ENCODE measurements around the gene HHATL.

DNA sequence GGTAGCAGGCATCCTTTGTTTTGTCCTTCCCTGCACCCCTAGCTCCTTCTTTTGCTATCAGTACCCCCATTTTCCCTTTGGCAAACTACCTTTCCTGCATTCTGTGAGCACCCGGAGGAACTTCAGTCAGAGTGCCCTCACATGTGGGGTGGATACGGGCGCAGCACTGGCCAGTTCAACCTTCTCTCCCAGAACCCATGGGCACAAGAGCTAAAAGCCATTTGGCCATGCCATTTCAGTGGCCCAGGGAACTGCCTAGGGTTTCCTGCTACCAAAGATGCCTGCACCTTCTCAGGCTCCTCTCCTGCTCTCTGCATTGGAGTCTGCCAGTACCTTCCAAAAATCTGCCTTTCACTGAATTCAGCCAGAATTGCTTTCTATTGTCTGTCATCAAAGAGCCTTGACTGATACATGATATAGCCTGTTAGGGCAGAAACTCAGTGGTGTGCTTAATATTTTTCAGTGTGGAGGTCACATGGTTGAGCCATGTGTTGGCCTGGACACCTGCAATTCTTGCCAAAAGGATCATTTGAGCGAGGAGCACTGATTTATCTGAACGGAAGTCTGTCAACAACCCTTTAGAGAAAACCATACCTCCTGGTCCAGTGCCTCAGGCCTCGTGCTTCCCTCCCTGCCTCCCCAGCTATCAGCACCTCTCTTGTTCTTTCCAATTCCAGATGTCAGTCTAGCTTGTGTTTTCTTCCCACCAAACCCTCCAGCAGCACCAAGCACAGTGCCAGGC lies 27.0 kb upstream of the HHATL start:
- TF ChIP-seq, protein P1, sequence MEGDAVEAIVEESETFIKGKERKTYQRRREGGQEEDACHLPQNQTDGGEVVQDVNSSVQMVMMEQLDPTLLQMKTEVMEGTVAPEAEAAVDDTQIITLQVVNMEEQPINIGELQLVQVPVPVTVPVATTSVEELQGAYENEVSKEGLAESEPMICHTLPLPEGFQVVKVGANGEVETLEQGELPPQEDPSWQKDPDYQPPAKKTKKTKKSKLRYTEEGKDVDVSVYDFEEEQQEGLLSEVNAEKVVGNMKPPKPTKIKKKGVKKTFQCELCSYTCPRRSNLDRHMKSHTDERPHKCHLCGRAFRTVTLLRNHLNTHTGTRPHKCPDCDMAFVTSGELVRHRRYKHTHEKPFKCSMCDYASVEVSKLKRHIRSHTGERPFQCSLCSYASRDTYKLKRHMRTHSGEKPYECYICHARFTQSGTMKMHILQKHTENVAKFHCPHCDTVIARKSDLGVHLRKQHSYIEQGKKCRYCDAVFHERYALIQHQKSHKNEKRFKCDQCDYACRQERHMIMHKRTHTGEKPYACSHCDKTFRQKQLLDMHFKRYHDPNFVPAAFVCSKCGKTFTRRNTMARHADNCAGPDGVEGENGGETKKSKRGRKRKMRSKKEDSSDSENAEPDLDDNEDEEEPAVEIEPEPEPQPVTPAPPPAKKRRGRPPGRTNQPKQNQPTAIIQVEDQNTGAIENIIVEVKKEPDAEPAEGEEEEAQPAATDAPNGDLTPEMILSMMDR (IDR thresholded peaks at IDR 0.05): no peak
- no peak for TF ChIP-seq POLR2A (IDR thresholded peaks at IDR 0.05)
